Stimulated activated CD4-positive, alpha-beta T cell treated with anti-CD3 and anti-CD28 coated beads, Interleukin-1b, Interleukin-23, amount 100 ng/mL, for 24 hours (primary cell): ENCODE data around the gene AIG1.

Experiments used
- DNase-seq, 4 experiments: peaks; one replicate each; pipeline ENCODE4 v3.0.0-alpha.2; 2020; ENCODE audit warnings: low read depth in 4 of 4, low spot score in 1 of 4

Gene AIG1

DNA sequence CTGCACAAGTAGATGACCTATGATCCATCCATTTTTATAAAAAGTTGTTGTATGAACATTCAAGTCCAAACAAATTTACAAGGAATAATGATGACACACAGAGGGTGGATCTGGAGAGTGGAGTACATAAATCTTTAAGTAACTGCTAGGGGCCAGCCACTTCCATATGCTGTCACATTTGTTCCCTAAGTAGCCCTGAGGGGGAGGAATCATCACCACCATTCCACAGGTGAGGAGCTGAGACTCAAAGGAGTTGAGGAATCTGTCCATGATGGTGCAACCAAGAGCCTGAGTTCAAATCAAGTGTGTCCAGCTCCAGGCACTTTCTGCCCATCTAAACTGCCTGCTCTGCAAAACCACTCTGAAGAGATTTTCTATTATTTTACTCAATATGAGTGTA is 132.1 kb downstream of the AIG1 start:
- DNase-seq, result no peak

DNA sequence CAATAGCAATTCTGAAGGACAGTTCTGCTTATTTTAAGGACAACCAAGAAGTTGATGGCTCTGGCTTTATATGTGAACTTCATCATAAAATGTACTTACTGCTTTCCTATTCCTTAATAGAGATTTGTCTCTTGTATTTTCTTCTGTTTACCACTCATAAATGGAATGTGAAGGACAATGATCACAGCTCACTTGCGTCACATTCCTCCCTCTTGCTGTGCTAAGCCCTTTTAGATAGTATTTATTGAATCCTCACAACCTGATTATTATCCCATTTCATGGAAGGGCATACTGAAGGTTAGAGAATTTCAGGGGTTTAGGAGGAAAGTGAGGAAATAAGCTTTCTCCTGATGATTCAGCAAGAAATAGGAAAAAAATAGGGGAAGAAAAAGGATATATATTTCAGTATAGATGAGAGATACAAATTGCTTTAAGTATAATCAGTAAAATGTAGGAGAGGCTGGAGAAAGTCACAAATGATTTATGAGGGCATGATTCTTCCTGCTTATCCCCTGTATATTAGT is 132.9 kb downstream of the AIG1 start:
- no peak for DNase-seq

DNA sequence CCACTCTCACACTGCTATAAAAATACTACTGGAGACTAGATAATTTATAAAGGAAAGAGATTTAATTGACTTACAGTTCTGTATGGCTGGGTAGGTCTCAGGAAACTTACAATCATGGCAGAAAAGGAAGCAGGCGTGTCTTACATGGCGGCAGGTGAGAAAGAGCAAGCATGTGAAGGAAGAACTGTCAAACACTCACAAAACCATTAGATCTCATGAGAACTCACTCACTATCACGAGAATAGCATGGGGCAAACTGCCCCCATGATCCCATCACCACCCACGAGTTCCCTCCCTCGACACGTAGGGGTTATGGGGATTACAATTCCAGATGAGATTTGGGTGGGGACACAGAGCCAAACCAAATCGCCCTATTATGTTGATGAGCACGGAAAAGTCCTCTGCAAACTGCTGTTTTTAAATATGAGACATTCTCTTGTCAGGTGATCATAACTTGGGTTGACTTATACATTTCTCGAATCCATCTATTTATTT is 133.5 kb downstream of the AIG1 start:
- DNase-seq, result no peak

DNA sequence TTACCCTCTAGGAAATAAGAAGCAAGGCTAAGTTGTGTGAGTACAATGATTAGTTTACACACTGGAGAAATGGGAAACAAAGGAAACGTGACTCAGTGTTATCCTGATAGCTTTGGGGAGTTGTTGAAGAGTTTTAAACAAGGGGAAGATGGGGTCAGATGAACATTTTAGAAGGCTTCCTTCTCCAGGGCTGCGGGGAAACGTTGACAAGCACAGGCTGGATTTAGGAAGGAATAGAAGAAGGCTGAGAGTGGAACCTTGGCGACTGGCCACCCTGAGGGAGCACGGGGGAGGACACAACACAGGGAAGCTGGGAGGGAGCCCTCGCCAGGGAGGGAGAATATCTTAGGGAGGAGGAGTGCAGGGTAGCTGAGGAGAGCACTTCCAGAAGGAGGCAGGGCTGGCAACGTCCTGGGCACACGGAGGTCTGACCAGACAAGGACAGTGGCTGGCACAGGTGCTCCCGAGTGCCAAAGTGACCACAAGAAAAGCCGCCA is 134.7 kb downstream of the AIG1 start:
- no peak for DNase-seq

DNA sequence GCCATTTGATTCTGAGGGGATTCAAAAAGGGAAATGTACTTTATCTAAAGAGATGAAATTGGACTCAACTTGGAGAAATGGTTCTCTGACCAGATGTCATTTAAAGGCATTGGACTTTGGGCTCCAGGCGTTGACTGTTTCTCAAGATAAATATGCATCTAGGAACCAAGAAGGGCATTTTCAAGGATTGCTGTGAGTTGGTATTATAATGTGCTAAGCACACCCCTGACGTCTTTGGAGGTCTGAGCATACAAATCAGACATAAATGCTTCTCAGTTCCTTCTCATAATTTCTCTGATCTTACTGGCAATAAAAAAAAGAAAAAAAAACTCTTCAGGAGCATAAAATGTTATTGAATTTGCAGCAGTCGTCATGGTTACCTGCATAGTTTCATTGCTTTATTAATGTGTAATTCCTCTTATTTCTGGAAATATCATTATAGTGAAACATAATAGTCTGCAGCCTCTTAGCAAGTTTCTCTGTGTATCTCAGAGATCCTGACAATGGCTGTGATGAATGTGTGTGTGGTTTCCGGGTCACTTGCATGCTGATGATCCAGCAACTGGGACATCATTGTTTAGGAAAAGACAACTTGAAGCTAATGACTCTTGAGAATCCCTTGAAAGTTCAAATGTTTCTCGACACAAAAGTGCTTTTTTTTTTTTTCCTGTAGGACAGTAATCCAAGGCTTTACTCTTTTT is 136.0 kb downstream of the AIG1 start:
- no peak for DNase-seq

DNA sequence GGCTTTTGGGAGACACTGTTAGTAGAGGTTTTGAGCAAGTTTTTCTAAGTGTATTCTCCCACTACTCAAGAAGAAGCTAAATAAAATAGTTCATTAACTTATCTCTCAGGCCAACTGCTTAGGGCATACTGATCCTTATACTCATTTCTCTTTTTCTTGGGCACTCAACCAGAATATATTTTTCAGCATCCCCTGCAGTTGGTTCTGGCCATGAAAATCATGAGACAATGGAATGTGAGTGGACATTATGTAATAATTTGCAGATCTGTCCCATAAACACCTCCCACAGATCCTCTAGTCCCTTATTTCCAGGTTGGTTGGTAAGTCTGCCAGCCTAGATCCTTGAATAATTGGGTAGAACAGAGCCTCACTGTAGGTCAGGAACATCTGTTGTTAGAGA is 136.7 kb downstream of the AIG1 start:
- DNase-seq, result no peak

DNA sequence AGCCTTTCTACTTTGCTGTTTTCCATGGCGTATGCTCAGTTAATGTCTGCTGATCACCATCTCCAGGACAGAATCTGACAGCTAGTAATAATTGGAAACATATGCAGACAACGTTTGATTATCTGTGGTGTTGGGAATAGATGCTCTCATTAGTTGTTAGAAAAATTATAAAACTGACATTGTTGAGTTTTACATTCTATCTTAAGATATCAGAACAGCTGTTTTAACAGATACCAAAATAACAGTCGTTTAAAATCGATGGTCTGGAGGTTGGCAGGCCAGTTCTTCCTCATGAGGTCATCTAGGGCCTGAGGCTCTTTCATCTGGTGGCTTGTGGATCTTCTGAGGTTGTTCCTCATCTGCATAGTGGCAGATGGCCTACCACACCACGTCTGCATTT is 137.6 kb downstream of the AIG1 start:
- no peak for DNase-seq

DNA sequence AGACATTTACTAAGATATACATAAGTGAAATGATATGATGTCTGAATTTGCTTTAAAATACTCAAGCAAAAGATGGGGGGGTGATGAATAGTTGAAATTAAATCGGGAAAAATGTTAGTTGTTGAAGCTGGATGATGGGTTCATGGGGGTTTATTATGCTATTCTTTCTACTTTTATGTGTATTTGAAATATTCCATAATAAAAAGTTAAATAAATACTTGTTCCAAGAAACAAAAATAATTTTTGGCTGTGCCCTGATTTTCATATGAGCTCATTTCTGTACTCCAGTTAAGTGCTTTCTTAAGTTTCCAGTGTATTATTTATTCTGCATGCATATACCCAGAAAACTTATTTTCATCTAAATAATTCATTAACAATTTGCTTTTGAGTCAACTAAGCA is 138.6 kb downstream of the AIG1 start:
- DNase-seq, result no peak

DNA sequence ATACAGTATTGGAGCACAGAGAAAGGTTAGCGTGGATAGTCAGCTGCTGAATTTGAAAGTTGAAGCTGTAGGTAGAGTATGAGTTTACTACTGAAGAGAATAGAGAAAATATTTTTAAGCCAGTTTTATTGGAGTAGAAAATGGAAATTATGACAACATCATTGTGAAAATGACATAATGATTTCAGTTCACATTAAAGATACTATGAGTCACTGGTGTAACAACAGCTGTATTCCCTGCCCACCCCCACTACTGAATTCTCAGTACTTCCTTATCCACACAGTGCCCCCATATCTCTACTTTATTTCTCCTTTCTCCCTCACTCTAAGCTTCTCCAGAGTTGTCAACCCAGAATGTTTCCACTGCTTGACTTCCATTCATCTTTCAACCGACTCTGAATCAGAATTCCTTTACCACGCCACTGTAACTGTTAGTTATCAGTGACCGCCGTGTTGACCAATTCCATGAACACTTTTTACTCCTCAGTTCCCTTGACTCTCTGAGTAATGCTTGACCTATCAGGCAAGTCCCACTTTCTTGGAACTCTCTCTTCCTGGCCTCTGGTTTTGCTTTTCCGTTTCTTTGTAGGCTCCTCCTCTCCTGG is 139.6 kb downstream of the AIG1 start:
- no peak for DNase-seq

DNA sequence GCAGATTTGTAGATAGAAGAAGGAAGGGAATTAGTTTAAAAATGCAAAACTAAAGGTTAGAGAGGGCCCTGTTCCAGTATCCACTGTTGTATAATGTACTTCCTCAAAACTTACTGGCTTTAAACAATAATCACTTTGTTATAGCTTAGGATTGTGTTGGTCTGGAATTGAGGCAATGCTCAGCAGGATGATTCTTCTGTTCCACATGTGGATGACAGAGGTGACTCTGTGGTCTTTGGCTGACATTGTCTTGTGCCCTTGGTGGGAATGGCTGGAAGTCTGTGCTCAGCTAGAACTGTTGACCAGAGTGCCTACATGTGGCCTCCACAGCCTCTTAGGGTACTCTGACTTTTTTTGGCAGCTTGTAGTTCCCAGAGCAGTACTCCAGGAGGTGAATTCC is 143.4 kb downstream of the AIG1 start:
- no peak for DNase-seq

DNA sequence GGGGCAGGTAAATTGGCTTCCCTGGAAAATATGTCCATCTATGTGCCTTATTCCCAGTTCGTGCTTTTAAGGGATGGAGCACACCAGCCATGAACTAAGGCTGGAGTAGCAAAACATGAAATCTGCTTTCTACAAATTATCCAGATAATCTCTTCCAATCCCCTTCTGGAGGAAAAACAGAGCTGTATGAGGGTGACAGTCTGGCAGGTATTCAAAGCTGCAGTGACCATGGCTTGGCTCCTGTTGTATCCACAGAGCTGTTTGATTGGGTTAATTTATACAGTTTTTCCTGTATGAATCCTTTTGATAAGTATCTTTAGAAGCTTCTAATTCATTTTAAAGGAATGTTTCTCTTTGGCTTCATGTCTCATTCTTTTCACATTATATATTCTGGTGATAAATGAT is 144.4 kb downstream of the AIG1 start:
- DNase-seq, result no peak

DNA sequence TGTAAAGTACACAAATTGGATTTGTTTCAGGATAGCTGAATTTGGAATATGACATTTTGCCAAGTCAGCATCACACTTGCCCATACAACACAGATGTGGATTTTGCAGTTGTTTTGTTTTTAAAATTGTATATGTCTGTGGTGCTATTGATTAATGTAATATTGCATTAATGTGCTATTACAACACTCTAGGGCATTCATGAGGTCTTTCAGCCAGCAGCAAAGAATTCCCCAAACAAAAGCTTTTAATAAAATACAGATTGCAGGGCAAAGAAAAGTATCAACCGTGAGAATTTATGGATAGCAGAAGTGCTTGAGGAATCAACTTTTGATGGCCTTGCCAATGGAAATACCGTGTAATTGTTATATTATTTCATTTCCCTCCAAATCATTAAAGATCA is 144.9 kb downstream of the AIG1 start:
- DNase-seq, result no peak

DNA sequence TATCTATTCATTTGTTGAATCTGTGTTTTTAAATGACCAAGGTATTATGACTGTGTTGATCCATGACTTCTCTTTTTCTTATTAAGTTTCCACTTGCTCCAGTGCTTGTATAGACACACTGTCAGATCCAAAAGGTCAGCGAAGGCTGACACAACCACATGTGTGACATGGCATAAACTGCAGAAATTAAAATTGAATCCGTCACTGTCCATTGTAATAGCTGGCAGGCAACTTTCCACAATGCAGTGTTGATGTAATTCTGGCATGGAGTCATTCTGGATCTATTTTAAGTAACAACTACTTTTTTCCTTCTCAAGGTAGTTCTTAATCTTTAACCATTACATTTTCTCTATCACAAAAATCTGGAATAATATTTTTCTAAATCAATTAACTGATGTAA is 145.3 kb downstream of the AIG1 start:
- no peak for DNase-seq

DNA sequence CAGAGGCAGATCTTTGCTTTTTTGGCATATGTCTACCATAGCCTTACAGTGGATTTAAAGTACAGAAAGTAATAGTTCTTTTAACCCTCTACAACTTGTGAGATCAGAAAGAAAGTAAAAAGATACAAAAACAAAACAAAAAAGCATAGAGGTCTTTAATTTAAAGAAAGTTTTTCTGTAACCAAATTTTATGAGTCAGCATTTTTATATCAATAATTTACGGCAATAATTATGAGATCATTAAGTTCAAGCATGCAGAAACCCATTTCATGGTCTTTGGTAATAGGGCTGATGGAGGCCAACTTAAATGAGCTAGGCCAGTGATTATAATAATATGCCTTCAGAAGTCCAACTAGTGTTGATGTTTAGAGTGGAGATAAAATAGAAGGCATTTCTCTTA is 145.9 kb downstream of the AIG1 start:
- DNase-seq, result no peak

DNA sequence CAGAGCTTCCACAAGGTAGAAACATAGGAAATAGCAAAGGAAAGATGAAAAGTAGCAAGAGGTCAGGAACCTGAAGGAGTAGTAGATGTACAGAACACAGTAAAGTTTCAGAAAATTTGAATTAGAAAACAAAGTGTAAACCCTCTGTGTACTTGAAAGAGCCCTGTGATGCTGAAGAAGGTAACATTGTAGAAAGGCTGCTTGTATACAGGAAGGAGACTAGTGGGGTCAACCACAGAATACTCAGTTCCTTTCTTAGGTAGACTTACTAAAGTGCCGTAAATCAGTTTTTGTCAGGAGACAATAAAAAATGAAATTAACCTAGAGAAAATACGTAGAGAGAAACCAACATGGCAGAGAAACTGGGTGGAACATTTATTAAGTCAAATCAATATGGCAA is 149.7 kb downstream of the AIG1 start:
- DNase-seq, result no peak

DNA sequence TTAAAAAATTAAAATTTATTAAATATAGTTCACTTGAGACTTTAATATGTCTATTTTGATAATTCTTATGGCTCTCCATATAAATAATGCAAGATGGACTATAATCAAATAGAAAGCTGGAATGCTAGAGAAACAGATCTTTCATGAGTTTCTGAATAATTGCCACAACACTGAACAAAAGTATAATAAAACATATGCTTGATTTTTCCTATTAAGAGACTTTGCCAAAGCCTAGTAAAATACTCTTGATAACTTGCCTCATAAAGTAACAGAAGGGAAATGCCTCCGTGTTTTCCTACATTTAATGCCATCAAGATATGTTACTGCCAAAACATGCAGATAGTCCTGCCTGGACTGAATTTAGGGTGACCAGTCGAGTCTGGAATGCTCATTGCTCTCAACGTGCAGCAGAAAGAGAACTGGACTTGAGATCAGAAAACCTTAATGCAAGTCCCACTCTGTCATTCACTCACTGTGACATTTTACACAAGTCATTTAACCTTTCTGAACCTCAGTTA is 153.2 kb downstream of the AIG1 start:
- DNase-seq, result no peak

DNA sequence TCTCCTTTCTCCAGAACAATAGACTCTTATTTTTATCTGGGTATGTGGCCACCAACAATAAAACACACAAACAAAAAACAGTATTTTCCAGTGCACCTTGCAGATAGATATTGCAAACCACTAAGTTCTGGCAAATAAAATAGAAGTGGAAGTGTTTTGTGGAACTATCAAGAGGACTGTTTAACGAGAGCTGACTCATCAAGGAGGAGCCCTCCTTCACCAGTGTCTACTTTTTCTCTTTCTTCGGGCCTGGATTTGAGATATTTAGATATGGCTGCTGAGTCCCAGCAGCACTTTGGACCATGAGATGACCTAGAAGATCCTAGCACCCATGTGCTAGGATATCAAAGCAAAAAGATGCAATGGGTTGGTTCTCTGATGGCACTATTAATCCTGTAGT is 154.7 kb downstream of the AIG1 start:
- no peak for DNase-seq

DNA sequence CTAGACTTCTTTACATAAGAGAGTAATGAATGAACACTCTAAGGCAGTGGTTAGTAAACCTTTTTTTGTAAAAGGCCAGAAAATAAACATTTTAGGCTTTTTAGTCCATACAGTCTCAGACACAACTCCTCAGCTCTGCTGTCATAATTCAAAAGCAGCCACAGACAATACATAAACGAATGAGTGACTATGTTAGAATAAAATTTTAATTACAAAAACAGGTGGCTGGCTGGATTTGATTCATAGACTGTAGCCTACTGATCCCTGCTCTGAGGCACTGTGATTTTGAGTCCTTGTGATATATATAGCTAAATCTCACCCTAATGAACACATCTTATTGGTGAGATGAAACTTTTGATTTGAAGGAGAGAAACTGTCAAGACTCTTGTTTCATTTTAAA is 155.1 kb downstream of the AIG1 start:
- no peak for DNase-seq

DNA sequence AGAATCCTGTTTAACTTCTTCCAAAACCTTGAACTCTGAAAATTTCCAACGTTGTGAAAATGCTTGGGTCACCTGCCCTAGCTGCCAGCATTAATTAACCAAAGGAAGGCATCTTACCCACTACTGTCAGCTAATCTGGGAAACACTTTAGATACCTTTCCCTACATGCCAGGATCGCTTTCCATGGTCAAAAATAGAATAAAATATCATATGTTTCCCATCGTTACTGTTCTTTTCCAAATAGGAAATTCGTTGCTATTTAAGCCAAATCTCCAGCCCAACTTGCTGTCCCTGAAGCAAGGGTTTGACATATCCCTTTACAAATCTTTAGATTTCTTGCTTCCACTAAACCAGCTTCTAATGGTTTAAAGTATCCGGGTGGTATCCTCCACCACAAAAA is 157.5 kb downstream of the AIG1 start:
- DNase-seq, result no peak

DNA sequence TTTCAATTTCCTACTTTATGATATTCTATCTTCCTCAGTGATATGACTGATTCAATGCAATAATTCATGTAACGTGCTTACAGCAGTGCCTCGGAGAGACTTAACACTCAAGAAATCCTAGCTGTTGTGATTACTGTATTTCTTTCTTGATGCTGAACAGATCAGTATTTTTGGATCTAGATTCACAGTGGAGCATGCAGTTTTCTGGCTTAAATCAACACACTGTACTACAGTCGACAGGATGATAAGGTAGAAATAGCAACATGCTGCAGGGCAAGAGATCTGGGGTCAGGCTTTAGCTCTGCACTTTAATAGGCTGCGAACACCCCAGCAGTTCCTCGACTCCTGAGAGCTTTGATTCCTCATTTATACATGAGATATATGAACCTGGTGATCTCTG is 161.0 kb downstream of the AIG1 start:
- no peak for DNase-seq

DNA sequence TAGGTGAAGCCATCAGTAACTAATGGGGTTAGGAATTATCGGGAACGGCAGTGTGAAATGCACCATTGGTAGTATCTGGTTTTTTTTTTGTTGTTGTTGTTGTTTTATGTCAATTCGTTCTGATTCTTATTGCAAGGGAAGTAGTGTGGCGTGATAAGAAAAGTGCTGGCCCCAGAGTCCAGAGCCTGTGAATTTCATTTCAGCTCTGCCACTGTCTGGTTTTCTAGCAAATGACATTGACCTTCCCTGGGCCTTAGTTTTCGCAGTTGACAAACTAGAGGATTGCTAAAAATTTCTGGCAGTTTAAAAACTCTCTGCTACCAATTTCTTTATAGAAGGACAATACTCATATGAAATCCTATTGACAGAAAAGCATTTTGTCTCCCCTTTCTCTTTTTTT is 161.6 kb downstream of the AIG1 start:
- no peak for DNase-seq

DNA sequence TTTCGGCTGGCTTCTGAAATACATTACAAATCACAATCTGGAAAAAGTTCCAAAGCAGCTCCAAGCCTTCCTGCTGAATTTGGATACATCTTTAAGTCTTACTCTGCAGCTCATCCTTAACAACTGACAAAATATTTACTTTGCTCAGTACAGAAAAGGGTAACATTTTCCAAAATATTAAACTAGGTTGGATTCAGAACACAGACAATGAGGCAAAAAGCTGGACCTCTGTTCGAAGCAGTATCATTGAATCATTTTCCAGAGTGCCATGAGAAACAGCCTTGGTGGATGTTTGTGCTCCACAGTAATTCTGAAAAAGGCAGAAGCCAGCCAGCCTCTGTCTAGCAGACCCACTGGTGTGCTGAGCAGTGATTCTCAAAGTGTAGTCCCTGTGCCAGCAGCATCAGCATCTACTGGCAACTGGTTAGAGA is 162.1 kb downstream of the AIG1 start:
- DNase-seq, result no peak
